Pons (tissue), 1 donor: Measurements from ENCODE around the gene ANTXRL.
A peak's percentile ranks its signal among the peaks of the same experiment; 100 is the strongest.
"Not testable (repeated sequence)": the region's sequence is repeated elsewhere in the genome, so short reads cannot be mapped to it uniquely, and the experiment has no call there.

Source experiments
- DNase-seq: peaks from one replicate; pipeline ENCODE4 v3.0.0-alpha.2; 2016; ENCODE audit warnings: low spot score

ANTXRL gene

GRCh38 chr10:46254467-46254866 is 32.3 kb upstream of the ANTXRL start:
- DNase-seq = no peak

GRCh38 chr10:46255210-46255609 is 31.6 kb upstream of the ANTXRL start:
- not testable (repeated sequence) for DNase-seq

GRCh38 chr10:46255801-46256747 is 30.7 kb upstream of the ANTXRL start:
- peak; percentile 52 for DNase-seq

GRCh38 chr10:46257099-46257498 is 29.7 kb upstream of the ANTXRL start:
- no peak for DNase-seq

GRCh38 chr10:46262906-46263560 is 23.8 kb upstream of the ANTXRL start:
- not testable (repeated sequence) for DNase-seq

GRCh38 chr10:46263831-46264268 is 22.9 kb upstream of the ANTXRL start:
- DNase-seq = no peak

GRCh38 chr10:46264336-46264735 is 22.5 kb upstream of the ANTXRL start:
- DNase-seq = no peak

GRCh38 chr10:46264737-46265368 is 21.9 kb upstream of the ANTXRL start:
- no peak for DNase-seq

GRCh38 chr10:46265566-46266305 is 21.1 kb upstream of the ANTXRL start:
- DNase-seq = not testable (repeated sequence)

GRCh38 chr10:46266306-46266985 is 20.4 kb upstream of the ANTXRL start:
- no peak for DNase-seq

- DNase-seq = no peak
Observed at GRCh38 chr10:46267132-46267985, 19.4 kb upstream of the ANTXRL start.

- no peak for DNase-seq
Observed at GRCh38 chr10:46268076-46268881, 18.5 kb upstream of the ANTXRL start.

- DNase-seq = not testable (repeated sequence)
Observed at GRCh38 chr10:46269554-46270053, 17.2 kb upstream of the ANTXRL start.

GRCh38 chr10:46270086-46270811 is 16.5 kb upstream of the ANTXRL start:
- DNase-seq = no peak

GRCh38 chr10:46270963-46271530 is 15.8 kb upstream of the ANTXRL start:
- DNase-seq = not testable (repeated sequence)

- not testable (repeated sequence) for DNase-seq
Observed at GRCh38 chr10:46271795-46272499, 14.8 kb upstream of the ANTXRL start.

GRCh38 chr10:46272863-46273415 is 13.9 kb upstream of the ANTXRL start:
- no peak for DNase-seq
